ENCODE measurements around the gene MYD88.

Gene MYD88

GRCh38 chr3:38150780-38151528 lies 12.5 kb downstream of the MYD88 start:
- DNase-seq (ENCODE audit: extremely low read depth, low read depth), result no peak
- TF ChIP-seq CTCF (IDR thresholded peaks at IDR 0.05; ENCODE audit: low read depth, low read length), result peak; percentile 1

GRCh38 chr3:38151667-38152265 lies 13.3 kb downstream of the MYD88 start:
- DNase-seq (ENCODE audit: extremely low read depth, low read depth), result no peak
- no peak for TF ChIP-seq CTCF (IDR thresholded peaks at IDR 0.05; ENCODE audit: low read depth, low read length)

GRCh38 chr3:38152609-38153008 lies 14.1 kb downstream of the MYD88 start:
- DNase-seq (ENCODE audit: extremely low read depth, low read depth), result no peak
- TF ChIP-seq CTCF (IDR thresholded peaks at IDR 0.05; ENCODE audit: low read depth, low read length), result no peak

- no peak for DNase-seq (ENCODE audit: extremely low read depth, low read depth)
- no peak for TF ChIP-seq CTCF (IDR thresholded peaks at IDR 0.05; ENCODE audit: low read depth, low read length)
Observed at GRCh38 chr3:38153221-38153620, 14.8 kb downstream of the MYD88 start.

DNA sequence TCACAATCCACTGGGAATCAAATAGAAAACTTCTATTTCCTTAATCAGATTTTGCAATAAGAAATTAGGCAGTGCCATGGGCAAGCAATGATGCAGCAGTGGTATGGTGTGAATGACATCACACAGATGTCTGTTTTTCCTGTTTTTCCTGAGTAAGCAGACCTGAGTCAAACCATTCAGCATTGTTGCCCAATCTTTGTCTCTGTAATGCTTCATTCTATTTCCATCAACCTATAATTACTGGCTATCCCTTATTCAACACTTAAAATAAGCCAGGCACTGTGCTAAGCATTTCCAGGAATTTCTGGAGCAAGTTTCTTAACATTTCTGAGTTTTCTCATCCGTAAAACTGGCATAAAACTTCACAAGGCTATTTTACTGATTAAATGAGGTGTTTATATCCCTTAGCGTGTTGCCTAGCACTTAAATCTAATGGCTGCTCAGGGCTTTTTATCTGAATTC lies 15.6 kb downstream of the MYD88 start:
- peak; percentile 63 for DNase-seq (ENCODE audit: extremely low read depth, low read depth)
- no peak for TF ChIP-seq CTCF (IDR thresholded peaks at IDR 0.05; ENCODE audit: low read depth, low read length)

DNA sequence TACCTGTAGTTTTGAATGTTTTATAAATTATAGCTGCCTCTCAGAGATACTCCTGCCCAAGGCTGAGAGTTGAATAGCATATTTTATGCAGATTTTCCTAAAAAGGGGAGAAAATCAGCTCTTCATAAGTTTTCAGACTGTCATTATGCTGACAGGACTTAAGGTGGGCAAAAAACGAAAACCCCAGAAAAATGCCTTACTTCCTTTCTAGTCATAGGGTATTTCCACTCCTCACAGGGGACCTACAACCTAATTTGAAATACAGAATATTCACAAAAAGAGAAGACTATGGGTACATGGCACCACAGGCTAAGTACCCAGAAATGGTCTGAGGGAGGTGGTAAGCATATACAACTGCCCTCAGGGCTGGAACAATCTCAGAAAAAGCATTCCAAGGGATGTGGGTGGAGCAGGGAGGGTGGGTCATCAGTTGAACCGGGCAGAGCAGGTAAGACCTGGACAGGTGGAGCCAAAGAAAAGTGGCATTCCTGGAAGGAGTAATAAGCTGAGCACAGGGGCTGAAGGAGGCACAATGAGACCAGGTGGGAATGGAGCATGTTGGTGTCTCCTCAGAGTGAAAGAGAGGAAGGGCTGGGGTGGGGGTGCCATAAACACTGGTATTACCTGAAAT lies 16.3 kb downstream of the MYD88 start:
- no peak for TF ChIP-seq CTCF (IDR thresholded peaks at IDR 0.05; ENCODE audit: low read depth, low read length)
- DNase-seq (ENCODE audit: extremely low read depth, low read depth), result no peak

GRCh38 chr3:38155825-38156224 lies 17.4 kb downstream of the MYD88 start:
- DNase-seq (ENCODE audit: extremely low read depth, low read depth), result no peak

More at GRCh38 chr3:38155825-38156224, 17.4 kb downstream of the MYD88 start:
- no peak for TF ChIP-seq CTCF (IDR thresholded peaks at IDR 0.05; ENCODE audit: low read depth, low read length)
